HCT116 (cell line): Measurements from ENCODE around the gene SERPINF2. TPM values are rescaled to one million over a fixed set of nuclear protein-coding genes. Genes with fewer than 3 reads are reported as not detected.

Source experiments
- ATAC-seq: fragments of 200-7000 bp; cut with Tn5 transposase; 2 replicates; pipeline ENCODE4 v1.9.1; 2020; ENCODE audit warnings: mild to moderate bottlenecking, moderate library complexity
- BruUV-seq: library from RNA; stranded (reverse); fragments of 400-500 nt; replicated peaks from 2 replicates; lab custom pipeline; 2021; lab: Mats Ljungman, UMichigan
- CTCF ChIA-PET: fragments of 300-600 bp; sonication (Branson Sonifier 250); formaldehyde crosslinking; loops from one replicate; lab custom pipeline; 2021; ENCODE audit warnings: antibody characterized with exemption; lab: Charles Lee
- POLR2A ChIA-PET: fragments of 300-600, 350-600 bp; sonication (Branson Sonifier 250); formaldehyde crosslinking; loops from one replicate; lab custom pipeline; 2021; ENCODE audit warnings: antibody characterized with exemption; lab: Charles Lee
- RAD21 ChIA-PET, 2 experiments: fragments of 300-600 bp; sonication (Branson Sonifier 250); formaldehyde crosslinking; loops; one replicate each; lab custom pipeline; 2023; ENCODE audit warnings: low total read pairs in 2 of 2; ENCODE audit not compliant: uncharacterized antibody in 2 of 2, unreplicated experiment in 2 of 2, low non-redundant PET in 1 of 2; lab: Charles Lee
- DNase-seq: peaks from one replicate; pipeline ENCODE4 v3.0.0-alpha.2; 2010; ENCODE audit warnings: low read depth, low spot score
- H2AFZ ChIP-seq: fragments of 200-600 bp; shearing (Covaris generic), sonication (generic); 2 replicates; pipeline ENCODE4 v1.6.1; 2017; ENCODE audit warnings: low read depth, mixed run types, mixed read lengths, antibody characterized with exemption, low read length; ENCODE audit not compliant: poor library complexity, severe bottlenecking
- H3K27ac ChIP-seq: 2 replicates; pipeline ENCODE4 v1.5.1; 2012; ENCODE audit warnings: low read depth, low read length
- H3K27me3 ChIP-seq: fragments of 200-600 bp; sonication (generic); 2 replicates; pipeline ENCODE4 v1.6.1; 2016; ENCODE audit warnings: mixed run types, low read length, mixed read lengths; ENCODE audit not compliant: insufficient read depth
- H3K36me3 ChIP-seq, 2 experiments: fragments of 200-500 bp in 1 of 2; fragments of 200-600 bp in 1 of 2; sonication (Bioruptor generic) in 1 of 2; sonication (generic) in 1 of 2; 2 replicates each; pipeline versions ENCODE4 v1.5.1 to v1.6.1; 2014 to 2016; ENCODE audit warnings: low read length in 2 of 2, inconsistent platforms in 1 of 2, mixed read lengths in 1 of 2, mixed run types in 1 of 2; ENCODE audit not compliant: insufficient read depth in 2 of 2, control insufficient read depth in 1 of 2
- H3K4me1 ChIP-seq, 2 experiments: fragments of 200-600 bp in 1 of 2; sonication (generic) in 1 of 2; 2 replicates each; pipeline versions ENCODE4 v1.5.1 to v1.6.1; 2012 to 2017; ENCODE audit warnings: low read length in 2 of 2, inconsistent platforms in 1 of 2, mild to moderate bottlenecking in 1 of 2, mixed read lengths in 1 of 2, mixed run types in 1 of 2, moderate library complexity in 1 of 2; ENCODE audit not compliant: insufficient read depth in 2 of 2, control insufficient read depth in 1 of 2
- H3K4me2 ChIP-seq: fragments of 200-600 bp; sonication (generic); 2 replicates; pipeline ENCODE4 v1.6.1; 2017; ENCODE audit warnings: mixed run types, low read length, mixed read lengths
- H3K4me3 ChIP-seq, 2 experiments: fragments of 200-600 bp in 1 of 2; sonication (generic) in 1 of 2; replicated peaks in 1 of 2; 2 replicates each; pipeline ENCODE4 v1.5.1; 2011 to 2016; ENCODE audit warnings: low read length in 2 of 2, control low read depth in 1 of 2, low read depth in 1 of 2, mild to moderate bottlenecking in 1 of 2, mixed read lengths in 1 of 2, mixed run types in 1 of 2
- H3K79me2 ChIP-seq: fragments of 200-600 bp; sonication (generic); 2 replicates; pipeline ENCODE4 v1.6.1; 2017; ENCODE audit warnings: mild to moderate bottlenecking, mixed run types, low read length, moderate library complexity, mixed read lengths; ENCODE audit not compliant: insufficient read depth
- H3K9ac ChIP-seq: fragments of 200-600 bp; sonication (generic); 2 replicates; pipeline ENCODE4 v1.6.1; 2016; ENCODE audit warnings: low read length, mixed read lengths
- H3K9me2 ChIP-seq: fragments of 200-600 bp; sonication (generic), shearing (Covaris generic); 2 replicates; pipeline ENCODE4 v1.6.1; 2017; ENCODE audit warnings: mixed run types, mild to moderate bottlenecking, moderate library complexity; ENCODE audit not compliant: insufficient read depth
- H3K9me3 ChIP-seq, 2 experiments: fragments of 200-500 bp in 1 of 2; fragments of 200-600 bp in 1 of 2; sonication (Bioruptor generic) in 1 of 2; sonication (generic) in 1 of 2; 2 replicates each; pipeline ENCODE4 v1.6.1; 2014 to 2017; ENCODE audit warnings: low read length in 2 of 2, mixed read lengths in 2 of 2, inconsistent platforms in 1 of 2, low read depth in 1 of 2, mild to moderate bottlenecking in 1 of 2, mixed run types in 1 of 2, moderate library complexity in 1 of 2; ENCODE audit not compliant: control insufficient read depth in 1 of 2, insufficient read depth in 1 of 2
- H4K20me1 ChIP-seq: fragments of 200-600 bp; sonication (generic), shearing (Covaris generic); 2 replicates; pipeline ENCODE4 v1.6.1; 2017; ENCODE audit warnings: mixed run types, mild to moderate bottlenecking, moderate library complexity; ENCODE audit not compliant: insufficient read depth
- ATF3 ChIP-seq: IDR thresholded peaks from 2 replicates; pipeline ENCODE4 v1.6.1; 2012
- CEBPB ChIP-seq: IDR thresholded peaks from 2 replicates; pipeline ENCODE4 v1.6.1; 2012; ENCODE audit warnings: low read depth
- EGR1 ChIP-seq: IDR thresholded peaks from 2 replicates; pipeline ENCODE4 v1.6.1; 2012; ENCODE audit warnings: low read depth
- FOSL1 ChIP-seq: IDR thresholded peaks from 2 replicates; pipeline ENCODE4 v1.6.1; 2012; ENCODE audit warnings: low read depth
- POLR2A ChIP-seq: IDR thresholded peaks from 2 replicates; pipeline ENCODE4 v1.7.0; 2011; ENCODE audit warnings: borderline replicate concordance; ENCODE audit not compliant: insufficient read depth, insufficient read length; ENCODE audit errors: extremely low read depth
- POLR2AphosphoS5 ChIP-seq: IDR thresholded peaks from 2 replicates; pipeline ENCODE4 v1.6.1; 2011; ENCODE audit warnings: mild to moderate bottlenecking, low read depth, low read length, moderate library complexity
- RAD21 ChIP-seq: IDR thresholded peaks from 2 replicates; pipeline ENCODE4 v1.6.1; 2012; ENCODE audit warnings: low read depth, mild to moderate bottlenecking
- REST ChIP-seq: IDR thresholded peaks from 2 replicates; pipeline ENCODE4 v1.6.1; 2012; ENCODE audit warnings: low read depth
- SIN3A ChIP-seq: IDR thresholded peaks from 2 replicates; pipeline ENCODE4 v1.6.1; 2012; ENCODE audit warnings: low read depth
- SP1 ChIP-seq: IDR thresholded peaks from 2 replicates; pipeline ENCODE4 v1.6.1; 2012; ENCODE audit warnings: low read depth
- SRF ChIP-seq: IDR thresholded peaks from 2 replicates; pipeline ENCODE4 v1.6.1; 2012; ENCODE audit warnings: low read depth
- TCF7L2 ChIP-seq: IDR thresholded peaks from 2 replicates; pipeline ENCODE4 v1.7.0; 2011; ENCODE audit warnings: borderline replicate concordance, inconsistent platforms; ENCODE audit not compliant: insufficient read depth, insufficient read length; ENCODE audit errors: extremely low read depth
- YY1 ChIP-seq: IDR thresholded peaks from 2 replicates; pipeline ENCODE4 v1.6.1; 2011; ENCODE audit warnings: low read length, low read depth, moderate library complexity, mild to moderate bottlenecking; ENCODE audit not compliant: insufficient replicate concordance; ENCODE audit errors: extremely low read depth
- ZBTB33 ChIP-seq: IDR thresholded peaks from 2 replicates; pipeline ENCODE4 v1.6.1; 2011; ENCODE audit warnings: mild to moderate bottlenecking, low read length, moderate library complexity; ENCODE audit not compliant: insufficient replicate concordance; ENCODE audit errors: extremely low read depth
- ZFX ChIP-seq: fragments of 450-650 bp; IDR thresholded peaks from 2 replicates; pipeline ENCODE4 v1.6.1; 2017
- ZNF274 ChIP-seq: fragments of 200-500 bp; sonication (Bioruptor generic); IDR thresholded peaks from 2 replicates; pipeline ENCODE4 v1.6.1; 2014; ENCODE audit warnings: mild to moderate bottlenecking, low read depth, low read length, inconsistent platforms
- intact Hi-C: fragments of 100-400 bp; cut with micrococcal nuclease; formaldehyde crosslinking; loops from 2 replicates; pipeline ENCODE4 v1.10.0; 2022
- total RNA-seq: library from RNA; stranded (reverse); gene quantifications from one replicate; pipeline ENCODE4 v1.2.1, GENCODE V29; 2021; ENCODE audit not compliant: unreplicated experiment

Gene SERPINF2
- total RNA-seq, 1 experiment from 2014 or later, result 2.5 TPM

GRCh38 chr17:1733759-1734158, 8.9 kb upstream of the SERPINF2 start:
- CTCF ChIA-PET, result no interaction called here
- Histone ChIP-seq H3K9ac (no peak overlapping the region), H4K20me1 (no peaks in the 10 kb centered on the region), H3K9me2 (no peaks in the 10 kb centered on the region), H3K36me3 (no peaks in the 10 kb centered on the region), H2AFZ (no peak overlapping the region), H3K27ac (no peak overlapping the region), H3K9me3 (no peaks in the 10 kb centered on the region), H3K4me2 (no peak overlapping the region), H3K4me3 (no peak overlapping the region), H3K79me2 (no peaks in the 10 kb centered on the region), H3K4me1 (peaks cover 0 to 11% of the 10 kb centered on the region in 2 experiments; a peak in 2 of 4 replicates), H3K27me3 (no peaks in the 10 kb centered on the region)
- no peak for TF ChIP-seq FOSL1
- no peak for TF ChIP-seq ZFX
- no peak for TF ChIP-seq POLR2AphosphoS5
- TF ChIP-seq RAD21, result no peak
- TF ChIP-seq ZNF274, result no peak
- no peak for TF ChIP-seq ATF3
- TF ChIP-seq SP1, result no peak
- no peak for TF ChIP-seq EGR1
- TF ChIP-seq REST, result no peak
- TF ChIP-seq CEBPB, result no peak
- no peak for TF ChIP-seq SIN3A
- TF ChIP-seq SRF, result no peak
- no peak for TF ChIP-seq YY1
- no peak for TF ChIP-seq ZBTB33
- TF ChIP-seq TCF7L2, result no peak
- TF ChIP-seq POLR2A, result no peak
- BruUV-seq, result no TSS peak
- POLR2A ChIA-PET, result no interaction called here
- intact Hi-C loops, result no loop called here
- DNase-seq (no peak), ATAC-seq (no peak)
- RAD21 ChIA-PET, result no interaction called here
